GM12878 (cell line): ENCODE measurements around the gene CTIF.

ENCODE experiments used
- BCL3 ChIP-seq: IDR thresholded peaks from 2 replicates; pipeline ENCODE4 v1.6.1; 2011; ENCODE audit warnings: borderline replicate concordance, low read depth, mild to moderate bottlenecking, moderate library complexity, low read length; ENCODE audit not compliant: insufficient read depth, poor library complexity, severe bottlenecking
- CBX5 ChIP-seq: sonication (generic); IDR thresholded peaks from 2 replicates; pipeline ENCODE4 v1.6.1; 2016; ENCODE audit warnings: low read depth, moderate library complexity, mild to moderate bottlenecking, inconsistent platforms
- CTCF ChIP-seq, 3 experiments: IDR thresholded peaks in 2 of 3; conservative IDR thresholded peaks in 1 of 3; 2 replicates each; pipeline ENCODE4 v1.5.1; 2011; ENCODE audit warnings: low read depth in 3 of 3, low read length in 3 of 3, mild to moderate bottlenecking in 3 of 3, control low read depth in 2 of 3, moderate library complexity in 2 of 3, inconsistent platforms in 1 of 3, mixed read lengths in 1 of 3; ENCODE audit not compliant: control insufficient read depth in 2 of 3, insufficient read depth in 1 of 3; ENCODE audit errors: extremely low read depth in 1 of 3
- CUX1 ChIP-seq: IDR thresholded peaks from 2 replicates; pipeline ENCODE4 v1.6.1; 2012; ENCODE audit warnings: improper control_type of control experiment, low read depth, low read length; ENCODE audit not compliant: insufficient replicate concordance
- JUND ChIP-seq: IDR thresholded peaks from 2 replicates; pipeline ENCODE4 v1.6.1; 2012; ENCODE audit warnings: low read depth, mild to moderate bottlenecking, low read length, improper control_type of control experiment, moderate library complexity
- NFXL1 ChIP-seq: fragments of 450-650 bp; IDR thresholded peaks from 2 replicates; pipeline ENCODE4 v1.6.1; 2017; ENCODE audit warnings: antibody characterized with exemption, mild to moderate bottlenecking, borderline replicate concordance
- NRF1 ChIP-seq: conservative IDR thresholded peaks from 2 replicates; pipeline ENCODE4 v1.6.1; 2011; ENCODE audit warnings: mild to moderate bottlenecking, low read depth, low read length, improper control_type of control experiment
- PBX3 ChIP-seq: IDR thresholded peaks from 2 replicates; pipeline ENCODE4 v1.6.1; 2011; ENCODE audit warnings: mild to moderate bottlenecking, low read depth, low read length, moderate library complexity; ENCODE audit not compliant: insufficient replicate concordance
- POLR2A ChIP-seq: IDR thresholded peaks from 2 replicates; pipeline ENCODE4 v1.6.1; 2011; ENCODE audit warnings: low read depth, mild to moderate bottlenecking, low read length
- REST ChIP-seq: IDR thresholded peaks from 2 replicates; pipeline ENCODE4 v1.6.1; 2012; ENCODE audit warnings: mild to moderate bottlenecking, low read depth, low read length
- TAF1 ChIP-seq: IDR thresholded peaks from 2 replicates; pipeline ENCODE4 v1.6.1; 2011; ENCODE audit warnings: mild to moderate bottlenecking, low read depth, low read length, borderline replicate concordance
- ZNF24 ChIP-seq: fragments of 450-650 bp; IDR thresholded peaks from 2 replicates; pipeline ENCODE4 v1.6.1; 2017; ENCODE audit warnings: antibody characterized with exemption, mild to moderate bottlenecking
- TF ChIP-seq, protein P1 (sequence below): fragments of 450-650 bp; IDR thresholded peaks from 2 replicates; pipeline ENCODE4 v1.6.1; 2017; ENCODE audit warnings: mild to moderate bottlenecking, low read depth, inconsistent platforms; ENCODE audit not compliant: poor library complexity, severe bottlenecking

- TF ChIP-seq TAF1: no peak
- no peak for TF ChIP-seq CBX5
- no peak for TF ChIP-seq CUX1
- TF ChIP-seq CTCF (IDR thresholded peaks at IDR 0.05 in 2 of 3, conservative IDR thresholded peaks at IDR 0.05 in 1 of 3; ENCODE audit: control insufficient read depth in 2 of 3, extremely low read depth in 1 of 3, insufficient read depth in 1 of 3, low read depth in 3 of 3, low read length in 3 of 3): no peak
- TF ChIP-seq NRF1: no peak
- TF ChIP-seq REST: no peak
- TF ChIP-seq NFXL1: no peak
- TF ChIP-seq, protein P1, sequence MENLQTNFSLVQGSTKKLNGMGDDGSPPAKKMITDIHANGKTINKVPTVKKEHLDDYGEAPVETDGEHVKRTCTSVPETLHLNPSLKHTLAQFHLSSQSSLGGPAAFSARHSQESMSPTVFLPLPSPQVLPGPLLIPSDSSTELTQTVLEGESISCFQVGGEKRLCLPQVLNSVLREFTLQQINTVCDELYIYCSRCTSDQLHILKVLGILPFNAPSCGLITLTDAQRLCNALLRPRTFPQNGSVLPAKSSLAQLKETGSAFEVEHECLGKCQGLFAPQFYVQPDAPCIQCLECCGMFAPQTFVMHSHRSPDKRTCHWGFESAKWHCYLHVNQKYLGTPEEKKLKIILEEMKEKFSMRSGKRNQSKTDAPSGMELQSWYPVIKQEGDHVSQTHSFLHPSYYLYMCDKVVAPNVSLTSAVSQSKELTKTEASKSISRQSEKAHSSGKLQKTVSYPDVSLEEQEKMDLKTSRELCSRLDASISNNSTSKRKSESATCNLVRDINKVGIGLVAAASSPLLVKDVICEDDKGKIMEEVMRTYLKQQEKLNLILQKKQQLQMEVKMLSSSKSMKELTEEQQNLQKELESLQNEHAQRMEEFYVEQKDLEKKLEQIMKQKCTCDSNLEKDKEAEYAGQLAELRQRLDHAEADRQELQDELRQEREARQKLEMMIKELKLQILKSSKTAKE: no peak
- no peak for TF ChIP-seq BCL3
- TF ChIP-seq POLR2A: no peak
- TF ChIP-seq PBX3: no peak
- no peak for TF ChIP-seq JUND
- no peak for TF ChIP-seq ZNF24
These were observed 91.0 kb downstream of the CTIF start for GRCh38 chr18:48629730-48630324.
